ENCODE data around the gene ZBTB49.

DNA sequence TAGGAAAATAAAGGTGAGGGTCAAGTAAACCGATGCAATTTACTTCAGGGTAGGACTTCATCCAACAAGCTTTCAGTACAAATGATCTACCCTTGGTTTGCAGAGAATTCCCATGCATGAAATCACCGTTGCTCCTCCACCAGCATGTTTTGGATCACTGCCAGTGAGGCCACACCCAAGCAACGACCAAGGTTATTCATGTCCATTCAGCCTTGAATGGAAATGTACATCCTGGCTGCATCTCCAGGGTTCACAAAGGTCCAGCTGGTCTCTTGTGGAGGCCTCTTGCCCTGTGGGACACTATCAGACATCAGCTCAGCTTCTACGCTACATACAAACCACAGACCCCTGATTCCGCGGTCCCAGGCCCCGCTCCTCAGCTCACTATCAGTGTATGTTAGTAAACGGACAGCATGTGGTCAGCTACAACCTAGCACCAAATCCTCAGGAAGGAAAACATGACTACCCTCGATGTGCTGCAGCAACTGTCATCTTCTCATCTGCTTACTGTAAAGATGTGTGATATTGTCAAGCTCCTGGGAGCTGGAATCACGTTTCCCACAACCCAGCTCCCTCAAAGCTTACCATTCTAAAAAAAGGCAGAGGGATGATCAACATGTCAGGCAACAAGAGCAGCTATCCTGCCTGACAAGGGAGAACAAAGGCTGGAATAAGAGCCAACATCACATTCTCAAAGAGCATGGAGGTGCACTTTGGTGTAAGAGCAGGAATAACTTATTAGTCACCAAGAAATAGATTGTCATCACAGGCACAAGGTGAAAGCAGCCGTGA lies 5.0 kb upstream of the ZBTB49 start:
- TF ChIP-seq CTCF (IDR thresholded peaks at IDR 0.05) = no peak
- no peak for TF ChIP-seq EZH2 (IDR thresholded peaks at IDR 0.05; ENCODE audit: borderline replicate concordance, insufficient read depth, low read depth, low read length, poor library complexity, severe bottlenecking)
